Stomach (tissue), 4 donors: ENCODE data around the gene EIF4E1B.

Experiments used
- CTCF ChIP-seq, 7 experiments: fragments of 450-650 bp in 4 of 7; fragments of 200-600 bp in 3 of 7; sonication (generic) in 3 of 7; IDR thresholded peaks; one replicate each; pipeline ENCODE4 v1.5.1; 2016 to 2019; ENCODE audit warnings: antibody characterized with exemption in 7 of 7, control low read depth in 2 of 7, mild to moderate bottlenecking in 1 of 7
- EP300 ChIP-seq: sonication (generic); formaldehyde crosslinking; IDR thresholded peaks from one replicate; pipeline ENCODE4 v1.6.1; 2017; ENCODE audit warnings: antibody characterized with exemption
- POLR2A ChIP-seq, 4 donors: fragments of 450-650 bp; IDR thresholded peaks; one replicate each; pipeline ENCODE4 v1.6.1; 2016; ENCODE audit warnings: antibody characterized with exemption in 4 of 4, control low read depth in 2 of 4, mild to moderate bottlenecking in 1 of 4, moderate library complexity in 1 of 4
- POLR2AphosphoS5 ChIP-seq, 3 donors: sonication (generic); formaldehyde crosslinking; IDR thresholded peaks; one replicate each; pipeline ENCODE4 v1.6.1; 2016; ENCODE audit warnings: antibody characterized with exemption in 3 of 3

- no peak for TF ChIP-seq POLR2A (IDR thresholded peaks at IDR 0.05)
- no peak for TF ChIP-seq CTCF (IDR thresholded peaks at IDR 0.05)
- no peak for TF ChIP-seq EP300
- TF ChIP-seq POLR2AphosphoS5 (IDR thresholded peaks at IDR 0.05): no peak
Measured at GRCh38 chr5:176685010-176685409, 54.5 kb downstream of the EIF4E1B start.
